Measurements from ENCODE around the gene ALKBH5.
A peak's percentile ranks its signal among the peaks of the same experiment; 100 is the strongest.

The ALKBH5 gene

GRCh38 chr17:18183334-18184142 lies at the start of gene ALKBH5:
Gene ALKBH5 (plus strand): TSS chr17:18183828. CDS start chr17:18184244, 416 bp downstream.
- peak; percentile 97 for DNase-seq (ENCODE audit: low read depth, low spot score)

DNA sequence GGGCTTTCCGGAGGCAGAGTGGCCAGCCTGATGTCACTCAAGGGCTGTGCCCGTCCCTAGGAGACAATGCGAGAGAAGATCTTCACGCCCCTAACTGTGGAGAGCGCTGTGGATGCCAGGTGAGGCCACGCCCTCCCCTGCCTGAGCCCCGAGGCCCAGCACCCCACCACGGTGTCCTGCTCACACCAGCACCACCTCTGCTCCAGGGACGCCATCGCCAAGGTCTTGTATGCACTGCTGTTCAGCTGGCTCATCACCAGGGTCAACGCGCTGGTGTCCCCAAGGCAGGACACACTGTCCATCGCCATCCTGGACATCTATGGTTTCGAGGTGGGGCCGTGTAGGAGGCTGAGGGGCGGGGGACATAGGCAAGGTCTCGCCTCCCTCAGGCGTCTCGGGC lies 47.3 kb upstream of the ALKBH5 start:
- DNase-seq (ENCODE audit: low read depth, low spot score) = no peak

DNA sequence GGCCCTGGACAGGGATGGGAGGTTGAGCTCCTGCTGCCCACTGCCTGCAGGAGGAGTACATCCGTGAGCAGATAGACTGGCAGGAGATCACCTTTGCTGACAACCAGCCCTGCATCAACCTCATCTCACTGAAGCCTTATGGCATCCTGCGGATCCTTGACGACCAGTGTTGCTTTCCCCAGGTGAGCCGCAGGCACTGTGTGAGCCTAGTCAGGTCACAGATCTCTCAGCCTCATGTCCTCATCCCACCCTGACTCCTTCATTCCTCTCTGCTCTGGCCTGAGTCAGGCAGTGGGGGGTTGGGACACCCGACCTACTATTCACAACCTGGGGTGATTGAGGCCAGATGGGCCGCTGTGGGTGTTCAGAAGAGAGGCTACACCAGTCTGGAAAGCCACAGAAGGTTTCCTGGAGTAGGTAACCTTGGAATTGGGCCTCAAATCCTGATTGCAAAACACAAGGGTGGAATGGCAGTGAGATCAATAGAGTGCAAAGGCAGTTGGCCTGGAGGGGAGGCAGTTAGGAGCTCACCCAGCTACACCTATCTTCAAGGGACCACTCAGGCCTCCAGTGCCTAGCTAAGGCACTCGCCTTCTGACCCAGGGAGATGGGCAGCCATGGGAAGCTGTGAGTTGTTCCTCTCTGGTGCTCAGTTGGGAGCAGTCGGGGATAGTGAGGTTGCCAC lies 45.4 kb upstream of the ALKBH5 start:
- no peak for DNase-seq (ENCODE audit: low read depth, low spot score)

- no peak for DNase-seq (ENCODE audit: low read depth, low spot score)
Observed at GRCh38 chr17:18139092-18139491, 44.5 kb upstream of the ALKBH5 start.

GRCh38 chr17:18139498-18139897 lies 44.1 kb upstream of the ALKBH5 start:
- DNase-seq (ENCODE audit: low read depth, low spot score) = no peak

DNA sequence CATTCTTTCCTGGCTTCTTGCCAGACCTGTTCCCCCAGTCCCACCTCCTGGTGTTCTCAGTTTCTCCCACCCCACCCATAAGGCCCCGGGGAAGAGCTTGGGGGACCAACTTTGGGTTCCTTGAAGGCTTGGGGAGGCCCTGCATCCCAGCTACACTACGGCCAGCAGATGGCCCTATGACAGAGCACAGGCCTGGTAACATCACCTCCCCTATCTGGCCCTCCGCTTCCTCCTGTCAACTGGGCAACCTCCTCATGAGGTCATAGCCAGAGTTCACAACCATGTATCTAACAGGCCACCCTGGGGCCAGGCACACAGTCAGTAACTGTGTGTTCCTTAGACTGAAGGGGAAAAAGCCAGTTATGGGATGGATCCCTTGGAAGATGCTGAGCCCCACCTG lies 43.7 kb upstream of the ALKBH5 start:
- no peak for DNase-seq (ENCODE audit: low read depth, low spot score)

DNA sequence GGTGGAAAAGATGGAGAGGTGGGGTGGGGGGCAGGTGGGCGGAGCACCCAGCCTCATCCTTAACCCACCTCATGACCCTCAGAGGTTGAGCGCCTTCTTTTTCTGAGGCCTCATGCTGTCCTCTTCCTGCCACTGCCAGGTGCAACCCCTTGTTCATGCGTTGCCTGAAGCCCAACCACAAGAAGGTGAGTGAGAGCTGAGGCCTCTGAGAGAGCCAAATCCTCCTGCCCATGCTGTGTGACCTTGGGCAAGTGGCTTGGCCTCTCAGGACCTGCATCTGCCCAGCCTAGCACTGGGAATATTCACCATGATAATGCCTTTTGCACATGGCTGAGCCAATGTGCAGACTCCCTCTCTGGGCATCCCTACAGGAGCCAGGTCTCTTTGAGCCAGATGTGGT lies 43.0 kb upstream of the ALKBH5 start:
- DNase-seq (ENCODE audit: low read depth, low spot score) = no peak

DNA sequence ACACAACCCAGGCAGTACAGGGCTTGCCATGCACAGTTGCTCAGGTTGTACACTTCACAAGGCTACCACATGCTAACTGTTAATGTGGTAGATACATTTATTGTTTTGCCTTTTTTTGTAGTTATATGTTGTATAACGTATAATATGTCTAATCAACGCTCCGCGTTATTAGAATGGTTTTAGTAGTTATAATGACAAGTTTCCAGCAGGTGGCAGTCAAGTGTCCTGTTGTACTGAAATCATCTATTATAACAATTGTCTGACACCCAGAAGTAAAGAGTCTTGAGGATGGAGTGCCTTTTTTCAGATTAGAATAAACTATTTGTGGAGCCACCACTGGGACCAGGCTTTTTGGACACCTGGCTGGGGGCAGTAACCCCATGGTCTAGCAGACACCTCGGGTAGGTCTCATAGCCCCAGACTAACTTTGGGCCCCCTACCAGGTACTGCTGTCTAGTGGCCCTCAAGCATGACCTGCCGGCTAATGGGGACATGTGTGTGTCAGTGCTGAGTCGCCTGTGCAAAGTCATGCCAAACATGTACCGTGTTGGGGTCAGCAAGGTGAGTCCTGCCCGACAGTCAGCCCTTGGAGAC lies 42.3 kb upstream of the ALKBH5 start:
- no peak for DNase-seq (ENCODE audit: low read depth, low spot score)

DNA sequence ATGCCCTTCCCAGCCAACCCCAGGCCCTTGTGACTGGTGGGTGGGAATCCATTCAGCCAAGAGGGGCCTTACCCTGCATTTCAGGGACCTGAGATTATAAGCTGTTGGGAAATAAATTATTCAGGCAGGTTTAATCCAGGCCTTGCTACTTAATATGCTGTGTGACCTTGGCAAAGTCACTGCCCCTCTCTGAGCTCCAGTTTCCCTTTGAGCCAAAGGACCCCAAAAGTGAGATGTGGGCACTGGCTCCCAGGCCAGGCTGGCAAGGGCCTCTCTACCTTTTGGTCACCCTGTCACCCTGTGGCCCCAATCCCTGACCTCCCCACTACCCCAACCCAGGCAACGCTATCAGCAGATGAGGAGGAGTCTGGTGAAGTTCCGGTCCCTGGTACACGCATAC lies 41.2 kb upstream of the ALKBH5 start:
- no peak for DNase-seq (ENCODE audit: low read depth, low spot score)

DNA sequence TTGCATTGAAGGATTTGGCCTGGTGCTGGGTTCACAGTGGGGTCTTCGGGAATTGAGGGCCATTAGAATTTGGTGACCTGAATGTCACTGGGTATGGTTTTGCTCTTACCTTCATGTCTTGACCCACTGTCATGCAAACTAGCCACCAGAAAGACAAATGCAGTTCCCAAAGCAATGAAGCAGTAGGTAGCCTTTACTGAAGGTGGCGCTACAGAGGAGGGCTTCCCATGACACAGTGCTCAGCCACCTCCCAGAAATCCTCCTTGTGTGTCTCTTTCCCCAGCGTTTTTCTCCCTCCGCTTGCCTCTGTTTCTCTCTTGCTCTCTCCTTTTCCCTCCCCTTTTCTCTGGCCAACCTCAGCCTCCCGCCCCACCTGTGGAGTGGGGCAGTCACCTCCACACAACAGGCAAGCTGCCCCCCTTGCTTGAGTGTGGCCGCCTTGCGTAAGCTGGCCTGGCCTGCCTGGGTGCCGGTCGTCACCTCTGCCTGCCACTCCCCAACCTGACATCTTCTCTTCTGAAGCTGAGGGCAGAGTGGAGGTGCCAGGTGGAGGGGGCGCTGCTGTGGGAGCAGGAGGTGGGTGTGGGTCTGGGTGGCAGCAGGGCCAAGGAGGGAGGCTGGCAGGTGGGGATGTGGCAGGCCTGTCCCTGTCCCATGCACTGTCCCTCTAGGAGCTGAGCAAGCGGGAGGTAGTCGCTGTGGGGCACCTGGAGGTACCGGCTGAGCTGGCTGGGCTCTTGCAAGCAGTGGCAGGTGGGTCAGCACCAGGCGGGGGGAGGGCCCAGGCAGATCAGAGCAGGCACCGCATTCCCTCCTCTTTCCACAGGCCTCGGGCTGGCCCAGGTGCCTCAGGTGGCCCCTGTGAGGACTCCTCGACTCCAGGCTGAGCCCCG lies 40.3 kb upstream of the ALKBH5 start:
- DNase-seq (ENCODE audit: low read depth, low spot score) = no peak

DNA sequence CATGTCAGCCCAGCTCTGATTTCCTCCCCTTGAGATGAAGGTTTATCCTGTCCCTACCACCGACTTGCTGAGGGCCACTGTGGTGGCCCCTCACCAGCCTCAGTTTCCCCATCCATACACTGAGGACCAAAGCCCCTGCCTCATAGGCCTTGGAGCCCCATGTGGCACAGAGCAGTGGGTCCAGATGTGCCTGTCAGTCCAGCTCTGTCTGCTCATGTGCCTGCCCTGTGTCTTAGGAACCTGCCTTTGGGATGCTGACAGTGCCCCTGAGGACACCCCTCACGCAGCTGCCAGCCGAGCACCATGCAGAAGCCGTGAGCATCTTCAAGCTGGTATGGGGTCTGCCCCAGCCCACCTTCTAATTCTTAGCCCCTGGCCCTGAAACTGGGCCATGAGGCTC lies 39.4 kb upstream of the ALKBH5 start:
- DNase-seq (ENCODE audit: low read depth, low spot score) = no peak

GRCh38 chr17:18144855-18145254 lies 38.8 kb upstream of the ALKBH5 start:
- no peak for DNase-seq (ENCODE audit: low read depth, low spot score)

DNA sequence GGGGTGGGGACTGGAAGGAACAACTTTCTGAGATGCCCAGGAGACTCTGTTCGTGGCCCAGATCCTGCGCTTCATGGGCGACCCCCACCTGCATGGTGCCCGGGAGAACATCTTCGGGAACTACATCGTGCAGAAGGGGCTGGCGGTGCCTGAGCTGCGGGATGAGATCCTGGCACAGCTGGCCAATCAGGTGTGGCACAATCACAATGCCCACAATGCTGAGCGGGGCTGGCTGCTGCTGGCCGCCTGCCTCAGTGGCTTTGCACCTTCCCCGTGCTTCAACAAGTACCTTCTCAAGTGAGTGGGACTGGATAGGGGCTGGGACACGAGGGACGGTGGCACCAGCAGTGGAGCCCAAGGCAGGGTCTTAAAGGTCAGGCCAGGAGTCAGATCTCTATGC lies 37.8 kb upstream of the ALKBH5 start:
- no peak for DNase-seq (ENCODE audit: low read depth, low spot score)

GRCh38 chr17:18146259-18146658 lies 37.4 kb upstream of the ALKBH5 start:
- DNase-seq (ENCODE audit: low read depth, low spot score) = no peak

DNA sequence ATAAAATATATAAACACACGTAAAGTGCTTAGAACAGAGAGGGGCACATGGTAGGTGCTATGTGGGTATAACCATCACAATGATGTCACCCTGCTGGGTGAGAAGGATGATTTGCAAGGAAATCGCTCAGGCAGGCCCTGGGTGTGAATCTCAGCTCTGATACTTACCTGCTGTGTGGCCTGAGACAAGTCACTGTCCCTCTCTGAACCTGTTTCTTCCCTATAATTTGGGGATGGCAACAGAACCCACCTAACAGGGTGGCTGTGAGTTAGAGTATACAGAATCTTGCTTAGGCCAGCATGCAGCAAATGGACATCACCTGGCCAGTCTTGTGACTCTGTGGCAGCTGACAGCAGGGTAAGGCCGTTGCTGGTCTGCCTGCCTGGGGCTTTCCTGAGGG lies 36.6 kb upstream of the ALKBH5 start:
- no peak for DNase-seq (ENCODE audit: low read depth, low spot score)

GRCh38 chr17:18148586-18148985 lies 35.0 kb upstream of the ALKBH5 start:
- DNase-seq (ENCODE audit: low read depth, low spot score) = no peak

DNA sequence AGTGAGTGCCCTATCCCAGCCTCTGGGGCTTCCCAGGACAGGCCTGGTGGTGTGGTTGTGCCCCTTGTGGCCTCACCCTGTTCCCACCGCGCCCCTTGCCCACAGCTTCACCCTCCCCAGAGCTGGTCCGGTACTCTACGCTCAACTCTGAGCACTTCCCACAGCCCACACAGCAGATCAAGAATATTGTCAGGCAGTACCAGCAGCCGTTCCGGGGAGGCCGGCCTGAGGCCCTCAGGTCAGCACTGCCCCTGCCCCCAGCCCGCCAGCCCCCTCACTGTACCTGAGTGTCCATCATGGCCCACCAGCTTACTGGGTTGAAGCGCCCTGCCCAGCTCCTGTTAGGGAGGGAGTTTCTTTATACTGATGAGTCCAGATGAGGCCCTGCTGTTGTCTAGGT lies 32.3 kb upstream of the ALKBH5 start:
- no peak for DNase-seq (ENCODE audit: low read depth, low spot score)

- DNase-seq (ENCODE audit: low read depth, low spot score) = no peak
Observed at GRCh38 chr17:18155179-18155578, 28.4 kb upstream of the ALKBH5 start.

DNA sequence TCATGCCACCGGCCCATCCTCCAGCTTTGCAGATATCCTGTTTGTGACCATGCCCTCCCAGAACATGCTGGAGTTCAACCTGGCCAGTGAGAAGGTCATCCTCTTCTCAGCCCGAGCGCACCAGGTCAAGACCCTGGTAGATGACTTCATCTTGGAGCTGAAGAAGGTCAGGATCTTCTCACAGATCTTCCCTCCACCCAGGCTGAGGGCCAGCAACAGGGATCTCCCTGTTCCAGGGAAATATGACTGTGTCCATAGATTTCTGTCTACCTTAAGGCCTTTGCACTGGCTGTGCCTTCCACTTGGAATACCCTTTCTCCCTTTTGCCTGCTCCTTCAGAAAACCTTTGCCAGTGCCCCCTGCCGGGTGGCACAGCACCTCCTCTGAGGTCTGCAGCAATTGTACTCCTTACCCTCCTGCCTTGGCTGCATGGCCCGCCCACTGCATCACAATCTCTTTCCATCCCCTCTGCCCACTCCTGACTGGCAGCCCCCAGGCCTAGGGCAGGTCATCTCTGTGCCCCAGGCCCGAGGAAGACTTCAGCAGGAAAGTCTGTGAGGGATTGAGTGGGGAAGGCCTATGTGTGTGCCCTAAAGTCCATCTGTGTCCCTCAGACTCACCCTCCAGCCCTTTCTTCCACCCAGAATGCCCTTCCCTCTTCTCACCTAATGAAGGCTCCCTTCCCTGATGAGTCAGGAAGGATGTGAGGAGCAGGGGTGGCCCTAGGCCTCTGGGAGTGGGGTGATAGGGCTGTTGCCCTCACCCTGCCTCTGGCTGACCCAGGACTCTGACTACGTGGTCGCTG lies 27.3 kb upstream of the ALKBH5 start:
- DNase-seq (ENCODE audit: low read depth, low spot score) = no peak

DNA sequence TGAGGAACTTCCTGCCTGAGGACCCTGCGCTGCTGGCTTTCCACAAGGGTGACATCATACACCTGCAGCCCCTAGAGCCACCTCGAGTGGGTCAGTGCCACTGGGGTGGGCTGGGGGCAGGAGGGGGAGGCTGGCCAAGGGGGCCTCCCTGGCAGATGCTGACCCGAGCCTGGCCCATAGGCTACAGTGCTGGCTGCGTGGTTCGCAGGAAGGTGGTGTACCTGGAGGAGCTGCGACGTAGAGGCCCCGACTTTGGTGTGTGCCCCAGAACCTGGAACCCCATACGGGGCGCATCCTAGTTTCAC lies 26.7 kb upstream of the ALKBH5 start:
- no peak for DNase-seq (ENCODE audit: low read depth, low spot score)

DNA sequence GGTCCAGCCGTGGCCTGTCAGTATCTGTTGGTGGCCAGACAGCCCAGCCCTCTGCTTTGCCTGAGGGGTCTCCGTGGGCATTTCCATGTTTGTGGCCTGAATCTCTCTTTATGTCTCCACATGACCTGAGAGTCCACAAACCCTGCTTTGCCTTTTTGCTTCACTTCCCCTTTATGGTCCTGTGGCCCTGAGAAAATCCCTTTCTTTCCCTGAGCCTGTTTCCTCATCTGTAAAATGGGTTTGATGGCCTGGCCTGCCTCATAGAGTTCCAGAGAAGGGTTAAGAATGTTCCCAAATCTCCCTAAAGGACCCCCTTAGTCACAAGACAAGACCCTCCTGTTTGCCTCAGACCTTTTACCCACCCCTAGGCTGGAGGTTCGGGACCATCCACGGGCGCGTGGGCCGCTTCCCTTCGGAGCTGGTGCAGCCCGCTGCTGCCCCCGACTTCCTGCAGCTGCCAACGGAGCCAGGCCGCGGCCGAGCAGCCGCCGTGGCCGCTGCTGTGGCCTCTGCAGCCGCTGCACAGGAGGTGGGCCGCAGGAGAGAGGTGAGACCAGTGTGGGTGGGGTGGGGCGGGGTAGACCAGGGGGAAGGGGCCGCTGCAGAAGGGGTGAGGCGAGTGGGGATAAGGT lies 26.2 kb upstream of the ALKBH5 start:
- no peak for DNase-seq (ENCODE audit: low read depth, low spot score)

Measured in brain pericyte (primary cell).